ENCODE measurements around the gene CDK11B.
"Not testable (repeated sequence)": the region's sequence is repeated elsewhere in the genome, so short reads cannot be mapped to it uniquely, and the experiment has no call there.

The CDK11B gene

GRCh38 chr1:1680912-1681273, 22.1 kb upstream of the CDK11B start:
- Histone ChIP-seq H3K36me3 (ENCODE audit: control insufficient read depth, insufficient read depth, low read length) (peaks cover 7% of the 10 kb centered on the region), H3K27ac (ENCODE audit: insufficient read depth, low read depth, low read length, poor library complexity, severe bottlenecking) (no peak overlapping the region), H3K9me3 (ENCODE audit: control insufficient read depth, low read length) (no peaks in the 10 kb centered on the region), H3K4me3 (ENCODE audit: insufficient read depth, low read depth, low read length) (no peak overlapping the region), H3K4me1 (ENCODE audit: control insufficient read depth, insufficient read depth, low read length) (no peaks in the 10 kb centered on the region), H3K27me3 (ENCODE audit: control insufficient read depth, insufficient read depth, low read length, poor library complexity, severe bottlenecking) (no peaks in the 10 kb centered on the region)
- WGBS, 2 experiments = 87 to 88% methylated on average over 11 of the region's 11 CpGs

- Histone ChIP-seq H3K4me1 (ENCODE audit: control insufficient read depth, insufficient read depth, low read length) (no peaks in the 10 kb centered on the region), H3K27me3 (ENCODE audit: control insufficient read depth, insufficient read depth, low read length, poor library complexity, severe bottlenecking) (no peaks in the 10 kb centered on the region), H3K27ac (ENCODE audit: insufficient read depth, low read depth, low read length, poor library complexity, severe bottlenecking) (no peak overlapping the region), H3K9me3 (ENCODE audit: control insufficient read depth, low read length) (no peaks in the 10 kb centered on the region), H3K36me3 (ENCODE audit: control insufficient read depth, insufficient read depth, low read length) (peaks cover 7% of the 10 kb centered on the region), H3K4me3 (ENCODE audit: insufficient read depth, low read depth, low read length) (no peak overlapping the region)
- WGBS, 2 experiments = 93 to 95% methylated on average over 32 of the region's 32 CpGs
Measured at GRCh38 chr1:1680031-1680911, 21.5 kb upstream of the CDK11B start.

GRCh38 chr1:1678581-1679380, 20.0 kb upstream of the CDK11B start:
- H3K9me3 ChIP-seq (ENCODE audit: control insufficient read depth, low read length) = no peaks in the 10 kb centered on the region
- H3K4me3 ChIP-seq (ENCODE audit: insufficient read depth, low read depth, low read length) = no peak overlapping the region
- 82% methylated on average over 24 of the region's 24 CpGs for WGBS, 2 experiments
- H3K4me1 ChIP-seq (ENCODE audit: control insufficient read depth, insufficient read depth, low read length) = no peaks in the 10 kb centered on the region
- H3K36me3 ChIP-seq (ENCODE audit: control insufficient read depth, insufficient read depth, low read length) = peaks cover 5% of the 10 kb centered on the region
- no peaks in the 10 kb centered on the region for H3K27me3 ChIP-seq (ENCODE audit: control insufficient read depth, insufficient read depth, low read length, poor library complexity, severe bottlenecking)
- no peak overlapping the region for H3K27ac ChIP-seq (ENCODE audit: insufficient read depth, low read depth, low read length, poor library complexity, severe bottlenecking)

- 94 to 96% methylated on average over 39 of the region's 39 CpGs for WGBS, 2 experiments
- no peaks in the 10 kb centered on the region for H3K4me1 ChIP-seq (ENCODE audit: control insufficient read depth, insufficient read depth, low read length)
- peaks cover under 1% of the 10 kb centered on the region for H3K36me3 ChIP-seq (ENCODE audit: control insufficient read depth, insufficient read depth, low read length)
- no peaks in the 10 kb centered on the region for H3K27me3 ChIP-seq (ENCODE audit: control insufficient read depth, insufficient read depth, low read length, poor library complexity, severe bottlenecking)
- no peak overlapping the region for H3K4me3 ChIP-seq (ENCODE audit: insufficient read depth, low read depth, low read length)
- no peak overlapping the region for H3K27ac ChIP-seq (ENCODE audit: insufficient read depth, low read depth, low read length, poor library complexity, severe bottlenecking)
- H3K9me3 ChIP-seq (ENCODE audit: control insufficient read depth, low read length) = no peaks in the 10 kb centered on the region
Measured at GRCh38 chr1:1677718-1678580, 19.1 kb upstream of the CDK11B start.

- H3K4me3 ChIP-seq (ENCODE audit: insufficient read depth, low read depth, low read length); H3K9me3 ChIP-seq (ENCODE audit: control insufficient read depth, low read length); H3K27me3 ChIP-seq (ENCODE audit: control insufficient read depth, insufficient read depth, low read length, poor library complexity, severe bottlenecking); H3K27ac ChIP-seq (ENCODE audit: insufficient read depth, low read depth, low read length, poor library complexity, severe bottlenecking); H3K4me1 ChIP-seq (ENCODE audit: control insufficient read depth, insufficient read depth, low read length); H3K36me3 ChIP-seq (ENCODE audit: control insufficient read depth, insufficient read depth, low read length): not testable (repeated sequence)
- WGBS, 2 experiments = 80 to 100% methylated on average over 1 to 3 of the region's 21 CpGs
Measured at GRCh38 chr1:1676087-1676486, 17.3 kb upstream of the CDK11B start.

GRCh38 chr1:1675218-1675617, 16.4 kb upstream of the CDK11B start:
- H3K27me3 ChIP-seq (ENCODE audit: control insufficient read depth, insufficient read depth, low read length, poor library complexity, severe bottlenecking); H3K9me3 ChIP-seq (ENCODE audit: control insufficient read depth, low read length); H3K4me1 ChIP-seq (ENCODE audit: control insufficient read depth, insufficient read depth, low read length); H3K4me3 ChIP-seq (ENCODE audit: insufficient read depth, low read depth, low read length); H3K27ac ChIP-seq (ENCODE audit: insufficient read depth, low read depth, low read length, poor library complexity, severe bottlenecking): not testable (repeated sequence)
- peaks cover 12% of the 10 kb centered on the region for H3K36me3 ChIP-seq (ENCODE audit: control insufficient read depth, insufficient read depth, low read length)
- 91 to 99% methylated on average over 6 to 9 of the region's 18 CpGs for WGBS, 2 experiments

- peaks cover 14% of the 10 kb centered on the region for H3K36me3 ChIP-seq (ENCODE audit: control insufficient read depth, insufficient read depth, low read length)
- 87 to 88% methylated on average over 14 to 15 of the region's 21 CpGs for WGBS, 2 experiments
- not testable (repeated sequence) for H3K27ac ChIP-seq (ENCODE audit: insufficient read depth, low read depth, low read length, poor library complexity, severe bottlenecking); H3K4me3 ChIP-seq (ENCODE audit: insufficient read depth, low read depth, low read length); H3K27me3 ChIP-seq (ENCODE audit: control insufficient read depth, insufficient read depth, low read length, poor library complexity, severe bottlenecking); H3K9me3 ChIP-seq (ENCODE audit: control insufficient read depth, low read length); H3K4me1 ChIP-seq (ENCODE audit: control insufficient read depth, insufficient read depth, low read length)
Measured at GRCh38 chr1:1674806-1675205, 16.0 kb upstream of the CDK11B start.

GRCh38 chr1:1672181-1672965, 13.6 kb upstream of the CDK11B start:
- 95 to 96% methylated on average over 25 of the region's 25 CpGs for WGBS, 2 experiments
- Histone ChIP-seq H3K36me3 (ENCODE audit: control insufficient read depth, insufficient read depth, low read length) (peaks cover 20% of the 10 kb centered on the region), H3K27ac (ENCODE audit: insufficient read depth, low read depth, low read length, poor library complexity, severe bottlenecking) (no peak overlapping the region), H3K27me3 (ENCODE audit: control insufficient read depth, insufficient read depth, low read length, poor library complexity, severe bottlenecking) (no peaks in the 10 kb centered on the region), H3K4me3 (ENCODE audit: insufficient read depth, low read depth, low read length) (no peak overlapping the region), H3K4me1 (ENCODE audit: control insufficient read depth, insufficient read depth, low read length) (no peaks in the 10 kb centered on the region), H3K9me3 (ENCODE audit: control insufficient read depth, low read length) (no peaks in the 10 kb centered on the region)

- peaks cover 21% of the 10 kb centered on the region for H3K36me3 ChIP-seq (ENCODE audit: control insufficient read depth, insufficient read depth, low read length)
- H3K27ac ChIP-seq (ENCODE audit: insufficient read depth, low read depth, low read length, poor library complexity, severe bottlenecking) = no peak overlapping the region
- no peaks in the 10 kb centered on the region for H3K27me3 ChIP-seq (ENCODE audit: control insufficient read depth, insufficient read depth, low read length, poor library complexity, severe bottlenecking)
- WGBS, 2 experiments = 92 to 93% methylated on average over 27 of the region's 27 CpGs
- H3K9me3 ChIP-seq (ENCODE audit: control insufficient read depth, low read length) = no peaks in the 10 kb centered on the region
- H3K4me1 ChIP-seq (ENCODE audit: control insufficient read depth, insufficient read depth, low read length) = no peaks in the 10 kb centered on the region
- no peak overlapping the region for H3K4me3 ChIP-seq (ENCODE audit: insufficient read depth, low read depth, low read length)
Measured at GRCh38 chr1:1671365-1672119, 12.7 kb upstream of the CDK11B start.
